GM23248 (cell line): Measurements from ENCODE around the gene ABCG4.

Source experiments
- EZH2 ChIP-seq: fragments of 200-600 bp; sonication (generic); IDR thresholded peaks from 2 replicates; pipeline ENCODE4 v1.6.1; 2018; ENCODE audit warnings: antibody characterized with exemption, mild to moderate bottlenecking; ENCODE audit not compliant: insufficient read depth, poor library complexity, severe bottlenecking
- EZH2phosphoT487 ChIP-seq: fragments of 200-600 bp; sonication (generic); IDR thresholded peaks from 2 replicates; pipeline ENCODE4 v1.6.1; 2018; ENCODE audit warnings: antibody characterized with exemption, moderate library complexity, mild to moderate bottlenecking, low read depth; ENCODE audit not compliant: insufficient read depth

DNA sequence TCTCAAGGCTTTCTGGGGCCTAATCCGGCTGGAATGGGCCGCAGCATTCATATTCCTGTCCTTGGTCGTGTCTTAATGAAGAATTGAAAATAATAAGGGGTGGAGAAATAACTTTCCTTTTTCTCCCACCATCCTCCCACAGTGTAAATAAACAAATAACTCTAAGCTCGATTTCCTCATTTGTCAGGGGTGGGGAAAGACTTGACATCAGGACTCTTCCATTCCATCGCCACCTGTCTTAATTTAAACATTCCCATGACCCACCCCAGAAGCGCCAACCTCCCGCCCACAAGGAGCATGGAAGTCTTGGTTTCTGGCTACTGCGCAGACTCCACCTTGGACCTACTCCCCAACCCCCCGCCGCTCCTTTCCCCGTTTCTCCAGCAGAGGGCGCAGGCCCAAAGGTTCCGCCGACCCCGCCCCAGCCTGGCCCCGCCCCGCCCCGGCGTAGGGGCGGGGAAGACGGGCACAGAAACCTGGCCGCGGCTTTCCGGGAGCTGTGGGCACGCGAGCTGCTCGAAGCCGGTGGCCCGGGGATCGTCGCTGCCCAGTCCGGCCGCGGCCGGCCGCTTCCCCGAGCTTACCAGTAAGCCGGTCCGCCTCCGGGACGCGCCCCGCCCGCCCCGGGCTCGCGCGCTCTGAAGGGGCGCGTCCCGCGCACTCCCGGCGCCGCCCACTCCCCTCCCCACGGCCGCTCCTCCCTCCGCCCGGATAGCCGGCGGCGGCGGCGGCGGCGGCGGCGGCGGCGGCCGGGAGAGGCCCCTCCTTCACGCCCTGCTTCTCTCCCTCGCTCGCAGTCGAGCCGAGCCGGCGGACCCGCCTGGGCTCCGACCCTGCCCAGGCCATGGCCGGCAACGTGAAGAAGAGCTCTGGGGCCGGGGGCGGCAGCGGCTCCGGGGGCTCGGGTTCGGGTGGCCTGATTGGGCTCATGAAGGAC lies 57.0 kb downstream of the ABCG4 start, which contains the start of gene CBL:
- TF ChIP-seq EZH2phosphoT487, result no peak
- no peak for TF ChIP-seq EZH2
